ENCODE measurements around the gene CTNNA1.
"Not testable (repeated sequence)": the region's sequence is repeated elsewhere in the genome, so short reads cannot be mapped to it uniquely, and the experiment has no call there.

The CTNNA1 gene

GRCh38 chr5:138711087-138711486 lies 42.1 kb upstream of the CTNNA1 start:
- DNase-seq (ENCODE audit: low spot score) = no peak
- in situ Hi-C loops (cut with MboI; ENCODE audit: low sequenced_read_pairs, unreplicated experiment) = no loop called here
- TF ChIP-seq, protein P1, sequence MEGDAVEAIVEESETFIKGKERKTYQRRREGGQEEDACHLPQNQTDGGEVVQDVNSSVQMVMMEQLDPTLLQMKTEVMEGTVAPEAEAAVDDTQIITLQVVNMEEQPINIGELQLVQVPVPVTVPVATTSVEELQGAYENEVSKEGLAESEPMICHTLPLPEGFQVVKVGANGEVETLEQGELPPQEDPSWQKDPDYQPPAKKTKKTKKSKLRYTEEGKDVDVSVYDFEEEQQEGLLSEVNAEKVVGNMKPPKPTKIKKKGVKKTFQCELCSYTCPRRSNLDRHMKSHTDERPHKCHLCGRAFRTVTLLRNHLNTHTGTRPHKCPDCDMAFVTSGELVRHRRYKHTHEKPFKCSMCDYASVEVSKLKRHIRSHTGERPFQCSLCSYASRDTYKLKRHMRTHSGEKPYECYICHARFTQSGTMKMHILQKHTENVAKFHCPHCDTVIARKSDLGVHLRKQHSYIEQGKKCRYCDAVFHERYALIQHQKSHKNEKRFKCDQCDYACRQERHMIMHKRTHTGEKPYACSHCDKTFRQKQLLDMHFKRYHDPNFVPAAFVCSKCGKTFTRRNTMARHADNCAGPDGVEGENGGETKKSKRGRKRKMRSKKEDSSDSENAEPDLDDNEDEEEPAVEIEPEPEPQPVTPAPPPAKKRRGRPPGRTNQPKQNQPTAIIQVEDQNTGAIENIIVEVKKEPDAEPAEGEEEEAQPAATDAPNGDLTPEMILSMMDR (IDR thresholded peaks at IDR 0.05; ENCODE audit: borderline replicate concordance, control extremely low read depth, extremely low read depth, insufficient read depth, missing control alignments) = no peak

DNA sequence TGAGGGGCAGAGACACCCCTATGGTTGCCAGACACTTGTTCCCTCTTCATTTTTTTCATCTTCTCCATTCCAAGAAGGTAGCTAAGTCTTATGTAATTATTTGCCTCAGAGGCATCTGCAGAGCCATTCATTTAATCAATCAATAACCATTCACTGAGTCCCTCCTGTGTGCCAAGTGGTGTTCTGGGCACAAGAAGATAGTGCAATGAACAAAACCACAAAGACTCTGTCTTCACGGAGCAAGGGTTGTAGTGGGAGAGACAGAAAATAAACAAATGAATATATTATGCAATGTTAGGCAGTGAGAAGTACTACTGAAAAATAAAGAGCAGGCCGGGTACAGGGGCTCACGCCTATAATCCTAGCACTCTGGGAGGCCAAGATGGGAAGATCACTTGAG lies 41.4 kb upstream of the CTNNA1 start:
- TF ChIP-seq, protein P1 (IDR thresholded peaks at IDR 0.05; ENCODE audit: borderline replicate concordance, control extremely low read depth, extremely low read depth, insufficient read depth, missing control alignments) = no peak
- no peak for DNase-seq (ENCODE audit: low spot score)
- in situ Hi-C loops (cut with MboI; ENCODE audit: low sequenced_read_pairs, unreplicated experiment) = no loop called here

- no peak for DNase-seq (ENCODE audit: low spot score)
- in situ Hi-C loops (cut with MboI; ENCODE audit: low sequenced_read_pairs, unreplicated experiment) = no loop called here
- TF ChIP-seq, protein P1 (IDR thresholded peaks at IDR 0.05; ENCODE audit: borderline replicate concordance, control extremely low read depth, extremely low read depth, insufficient read depth, missing control alignments) = no peak
Measured at GRCh38 chr5:138712324-138712723, 40.9 kb upstream of the CTNNA1 start.

DNA sequence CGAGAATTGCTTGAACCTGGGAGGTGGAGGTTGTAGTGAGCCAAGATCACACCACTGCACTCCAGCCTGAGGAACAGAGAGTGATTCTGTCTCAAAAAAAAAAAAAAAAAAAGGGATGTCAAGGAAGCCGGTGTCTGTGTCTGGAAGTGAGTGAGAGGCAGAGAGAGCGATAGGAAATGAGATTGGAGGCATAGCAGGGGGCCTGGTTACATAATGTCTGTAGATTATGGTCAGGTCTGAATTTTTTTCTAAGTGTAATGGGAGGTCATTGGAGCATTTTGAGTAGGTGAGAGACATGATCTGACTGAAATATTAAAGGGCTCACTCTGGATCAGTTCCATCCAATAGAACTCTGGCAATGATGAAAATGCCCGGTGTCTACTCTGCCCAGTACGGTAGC lies 40.4 kb upstream of the CTNNA1 start:
- TF ChIP-seq, protein P1 (IDR thresholded peaks at IDR 0.05; ENCODE audit: borderline replicate concordance, control extremely low read depth, extremely low read depth, insufficient read depth, missing control alignments) = no peak
- in situ Hi-C loops (cut with MboI; ENCODE audit: low sequenced_read_pairs, unreplicated experiment) = no loop called here
- no peak for DNase-seq (ENCODE audit: low spot score)

GRCh38 chr5:138713247-138713646 lies 40.0 kb upstream of the CTNNA1 start:
- TF ChIP-seq, protein P1 (IDR thresholded peaks at IDR 0.05; ENCODE audit: borderline replicate concordance, control extremely low read depth, extremely low read depth, insufficient read depth, missing control alignments) = no peak
- in situ Hi-C loops (cut with MboI; ENCODE audit: low sequenced_read_pairs, unreplicated experiment) = no loop called here
- no peak for DNase-seq (ENCODE audit: low spot score)

GRCh38 chr5:138714694-138715093 lies 38.5 kb upstream of the CTNNA1 start:
- in situ Hi-C loops (cut with MboI; ENCODE audit: low sequenced_read_pairs, unreplicated experiment) = no loop called here
- TF ChIP-seq, protein P1 (IDR thresholded peaks at IDR 0.05; ENCODE audit: borderline replicate concordance, control extremely low read depth, extremely low read depth, insufficient read depth, missing control alignments) = no peak
- DNase-seq (ENCODE audit: low spot score) = no peak

GRCh38 chr5:138715931-138716432 lies 37.2 kb upstream of the CTNNA1 start:
- DNase-seq (ENCODE audit: low spot score) = not testable (repeated sequence)

More at GRCh38 chr5:138715931-138716432, 37.2 kb upstream of the CTNNA1 start:
- in situ Hi-C loops (cut with MboI; ENCODE audit: low sequenced_read_pairs, unreplicated experiment) = not testable (repeated sequence)

All from GM13976 (cell line).